SU-DHL-6 (cell line): ENCODE data around the gene FOXP2.

ENCODE experiments used
- EZH2phosphoT487 ChIP-seq: fragments of 200-600 bp; sonication (generic), shearing (Covaris generic); conservative IDR thresholded peaks from 2 replicates; pipeline ENCODE4 v1.6.1; 2018; ENCODE audit warnings: mild to moderate bottlenecking, antibody characterized with exemption, low read length, moderate library complexity, mixed read lengths
- TF ChIP-seq, protein P1 (sequence below): fragments of 200-600 bp; sonication (generic); IDR thresholded peaks from one replicate; pipeline ENCODE4 v1.5.1; 2017; ENCODE audit warnings: antibody characterized with exemption, mild to moderate bottlenecking, low read length, moderate library complexity; ENCODE audit not compliant: insufficient read depth, poor library complexity, severe bottlenecking

DNA sequence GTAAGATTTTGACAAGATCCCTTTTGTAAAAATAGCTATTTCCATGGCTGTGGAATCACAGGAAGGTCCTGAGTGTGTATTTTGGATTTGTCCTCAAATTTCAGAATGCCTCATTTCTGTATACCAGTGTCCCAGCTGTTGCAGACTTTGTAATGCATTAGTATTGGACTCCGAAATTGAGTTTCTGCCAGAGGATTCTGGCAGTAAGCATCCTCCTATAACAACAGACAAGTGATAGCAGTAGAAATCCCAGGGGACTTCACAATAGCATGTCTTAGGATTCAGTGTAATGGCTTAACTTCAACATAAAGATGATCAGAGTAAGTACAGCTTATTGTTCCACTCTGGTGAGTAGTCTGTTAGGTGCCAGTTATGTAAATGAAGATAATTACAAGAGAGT lies 104.6 kb downstream of the FOXP2 start:
- TF ChIP-seq, protein P1, sequence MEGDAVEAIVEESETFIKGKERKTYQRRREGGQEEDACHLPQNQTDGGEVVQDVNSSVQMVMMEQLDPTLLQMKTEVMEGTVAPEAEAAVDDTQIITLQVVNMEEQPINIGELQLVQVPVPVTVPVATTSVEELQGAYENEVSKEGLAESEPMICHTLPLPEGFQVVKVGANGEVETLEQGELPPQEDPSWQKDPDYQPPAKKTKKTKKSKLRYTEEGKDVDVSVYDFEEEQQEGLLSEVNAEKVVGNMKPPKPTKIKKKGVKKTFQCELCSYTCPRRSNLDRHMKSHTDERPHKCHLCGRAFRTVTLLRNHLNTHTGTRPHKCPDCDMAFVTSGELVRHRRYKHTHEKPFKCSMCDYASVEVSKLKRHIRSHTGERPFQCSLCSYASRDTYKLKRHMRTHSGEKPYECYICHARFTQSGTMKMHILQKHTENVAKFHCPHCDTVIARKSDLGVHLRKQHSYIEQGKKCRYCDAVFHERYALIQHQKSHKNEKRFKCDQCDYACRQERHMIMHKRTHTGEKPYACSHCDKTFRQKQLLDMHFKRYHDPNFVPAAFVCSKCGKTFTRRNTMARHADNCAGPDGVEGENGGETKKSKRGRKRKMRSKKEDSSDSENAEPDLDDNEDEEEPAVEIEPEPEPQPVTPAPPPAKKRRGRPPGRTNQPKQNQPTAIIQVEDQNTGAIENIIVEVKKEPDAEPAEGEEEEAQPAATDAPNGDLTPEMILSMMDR: no peak
- TF ChIP-seq EZH2phosphoT487: no peak
